HL-60 (cell line): ENCODE data around the gene PUS1.

Experiments used
- CTCF ChIP-seq: IDR thresholded peaks from one replicate; pipeline ENCODE4 v1.5.1; 2011; ENCODE audit warnings: low read length, control low read depth, inconsistent platforms; ENCODE audit not compliant: insufficient read depth
- POLR2AphosphoS5 ChIP-seq: IDR thresholded peaks from 2 replicates; pipeline ENCODE4 v1.6.1; 2012; ENCODE audit warnings: low read depth

GRCh38 chr12:131940141-131940547 lies 11.1 kb downstream of the PUS1 start:
- TF ChIP-seq POLR2AphosphoS5 (no peak), CTCF (no peak)
